ENCODE measurements around the gene FUCA1. TPM values are rescaled to one million over a fixed set of nuclear protein-coding genes. Genes with fewer than 3 reads are reported as not detected.
"Not testable (repeated sequence)": the region's sequence is repeated elsewhere in the genome, so short reads cannot be mapped to it uniquely, and the experiment has no call there.

Gene FUCA1
- total RNA-seq, 1 donor from 2014 or later = 8.8 TPM

- H3K9me3 Mint-ChIP-seq (ENCODE audit: unreplicated experiment) = no peaks in the 10 kb centered on the region
- TF ChIP-seq CTCF (IDR thresholded peaks at IDR 0.05; ENCODE audit: partially characterized antibody, unreplicated experiment) = no peak
- H3K4me1 Mint-ChIP-seq (ENCODE audit: low read depth, unreplicated experiment) = no peaks in the 10 kb centered on the region
- H3K4me3 Mint-ChIP-seq (ENCODE audit: unreplicated experiment) = no peak overlapping the region
- peaks cover 2% of the 10 kb centered on the region for H3K27me3 Mint-ChIP-seq (ENCODE audit: unreplicated experiment)
- no peak overlapping the region for H3K27ac Mint-ChIP-seq (ENCODE audit: unreplicated experiment)
- H3K36me3 Mint-ChIP-seq (ENCODE audit: unreplicated experiment) = peaks cover 16% of the 10 kb centered on the region
- no peak for DNase-seq
Measured at GRCh38 chr1:23845163-23845562, 22.9 kb downstream of the FUCA1 start.

DNA sequence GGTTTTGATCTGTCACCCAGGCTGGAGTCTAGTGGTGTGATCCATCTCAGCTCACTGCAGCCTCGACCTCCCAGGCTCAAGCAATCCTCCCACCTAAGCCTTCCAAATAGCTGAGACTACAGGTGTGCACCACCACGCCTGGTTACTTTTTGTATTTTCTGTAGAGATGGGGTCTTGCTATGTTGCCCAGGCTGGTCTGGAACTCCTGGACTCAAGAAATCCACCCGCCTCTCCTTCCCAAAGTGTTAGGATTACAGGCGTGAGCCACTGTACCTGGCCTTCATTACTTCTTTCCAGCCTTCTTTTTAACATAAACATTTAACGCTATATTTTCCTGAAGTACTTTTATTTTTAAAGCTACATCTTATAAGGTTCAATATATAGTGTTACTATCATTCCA is 24.4 kb downstream of the FUCA1 start:
- H3K27ac Mint-ChIP-seq (ENCODE audit: unreplicated experiment) = no peak overlapping the region

GRCh38 chr1:23838401-23838866 is 29.7 kb downstream of the FUCA1 start:
- Mint-ChIP-seq H3K9me3 (ENCODE audit: unreplicated experiment) (no peaks in the 10 kb centered on the region), H3K36me3 (ENCODE audit: unreplicated experiment) (no peaks in the 10 kb centered on the region), H3K27ac (ENCODE audit: unreplicated experiment) (no peak overlapping the region), H3K4me1 (ENCODE audit: low read depth, unreplicated experiment) (peaks cover 4% of the 10 kb centered on the region), H3K27me3 (ENCODE audit: unreplicated experiment) (peaks cover 5% of the 10 kb centered on the region), H3K4me3 (ENCODE audit: unreplicated experiment) (peak overlapping the region; percentile 75)
- peak; percentile 46 for DNase-seq
- TF ChIP-seq CTCF (IDR thresholded peaks at IDR 0.05; ENCODE audit: partially characterized antibody, unreplicated experiment) = no peak

More for the DNA sequence above, 24.4 kb downstream of the FUCA1 start:
- TF ChIP-seq CTCF (IDR thresholded peaks at IDR 0.05; ENCODE audit: partially characterized antibody, unreplicated experiment) = no peak
- H3K27me3 Mint-ChIP-seq (ENCODE audit: unreplicated experiment) = peaks cover 2% of the 10 kb centered on the region
- H3K4me3 Mint-ChIP-seq (ENCODE audit: unreplicated experiment) = no peak overlapping the region
- H3K36me3 Mint-ChIP-seq (ENCODE audit: unreplicated experiment) = peaks cover 16% of the 10 kb centered on the region
- H3K9me3 Mint-ChIP-seq (ENCODE audit: unreplicated experiment) = no peaks in the 10 kb centered on the region
- H3K4me1 Mint-ChIP-seq (ENCODE audit: low read depth, unreplicated experiment) = no peaks in the 10 kb centered on the region
- DNase-seq = no peak

DNA sequence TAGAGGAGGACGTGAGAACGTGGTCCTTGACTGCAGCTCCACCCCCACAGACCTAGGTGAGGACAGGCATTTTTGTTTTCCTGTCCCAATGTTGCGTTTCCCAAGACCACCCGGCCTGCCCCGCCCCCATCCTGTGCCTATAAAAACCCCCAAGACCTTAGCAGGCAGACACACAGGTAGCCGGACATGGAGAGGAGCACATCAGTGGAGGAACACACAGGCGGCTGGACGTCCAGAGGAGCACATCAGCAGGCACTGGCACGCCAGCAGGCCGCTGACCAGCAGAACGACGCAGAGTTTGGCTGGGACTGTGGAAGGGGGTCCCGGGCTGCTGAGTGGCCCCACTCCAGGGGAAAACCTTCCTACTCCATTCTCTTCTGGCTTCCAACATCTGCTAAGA is 30.2 kb downstream of the FUCA1 start:
- no peak for TF ChIP-seq CTCF (IDR thresholded peaks at IDR 0.05; ENCODE audit: partially characterized antibody, unreplicated experiment)
- peaks cover 5% of the 10 kb centered on the region for H3K27me3 Mint-ChIP-seq (ENCODE audit: unreplicated experiment)
- H3K9me3 Mint-ChIP-seq (ENCODE audit: unreplicated experiment) = no peaks in the 10 kb centered on the region
- no peaks in the 10 kb centered on the region for H3K36me3 Mint-ChIP-seq (ENCODE audit: unreplicated experiment)
- no peak overlapping the region for H3K4me3 Mint-ChIP-seq (ENCODE audit: unreplicated experiment)
- no peak for DNase-seq
- H3K27ac Mint-ChIP-seq (ENCODE audit: unreplicated experiment) = no peak overlapping the region
- H3K4me1 Mint-ChIP-seq (ENCODE audit: low read depth, unreplicated experiment) = peaks cover 4% of the 10 kb centered on the region

DNA sequence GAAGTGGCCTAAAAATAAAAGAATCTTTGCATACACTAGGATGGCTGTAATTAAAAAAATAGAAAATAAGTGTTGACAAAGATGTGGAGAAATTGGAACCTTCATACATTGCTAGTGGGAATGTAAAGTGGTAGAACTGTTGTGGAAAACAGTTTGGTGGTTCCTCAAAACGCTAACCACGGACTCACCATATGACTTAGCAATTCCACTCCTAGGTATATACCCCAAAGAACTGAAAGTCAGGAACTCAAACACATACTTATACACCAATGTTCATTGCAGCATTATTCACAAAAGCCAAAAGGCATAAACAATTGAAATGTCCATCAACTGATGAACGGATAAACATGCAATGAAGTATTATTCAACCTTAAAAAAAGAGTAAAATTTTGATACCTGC is 32.1 kb downstream of the FUCA1 start:
- DNase-seq = no peak
- Mint-ChIP-seq H3K27ac (ENCODE audit: unreplicated experiment) (no peak overlapping the region), H3K4me3 (ENCODE audit: unreplicated experiment) (no peak overlapping the region)

GRCh38 chr1:23834156-23834555 is 33.9 kb downstream of the FUCA1 start:
- not testable (repeated sequence) for H3K27ac Mint-ChIP-seq (ENCODE audit: unreplicated experiment); H3K4me3 Mint-ChIP-seq (ENCODE audit: unreplicated experiment); H3K9me3 Mint-ChIP-seq (ENCODE audit: unreplicated experiment); H3K4me1 Mint-ChIP-seq (ENCODE audit: low read depth, unreplicated experiment); DNase-seq; H3K27me3 Mint-ChIP-seq (ENCODE audit: unreplicated experiment); H3K36me3 Mint-ChIP-seq (ENCODE audit: unreplicated experiment)

More for the DNA sequence above, 32.1 kb downstream of the FUCA1 start:
- peaks cover 4% of the 10 kb centered on the region for H3K4me1 Mint-ChIP-seq (ENCODE audit: low read depth, unreplicated experiment)
- H3K27me3 Mint-ChIP-seq (ENCODE audit: unreplicated experiment) = peaks cover 3% of the 10 kb centered on the region
- no peak for TF ChIP-seq CTCF (IDR thresholded peaks at IDR 0.05; ENCODE audit: partially characterized antibody, unreplicated experiment)
- H3K9me3 Mint-ChIP-seq (ENCODE audit: unreplicated experiment) = no peaks in the 10 kb centered on the region
- H3K36me3 Mint-ChIP-seq (ENCODE audit: unreplicated experiment) = no peaks in the 10 kb centered on the region

All from glutamatergic neuron (in vitro differentiated cells).